Activated T-helper 1 cell treated with Interleukin-2 at 50 U/mL for 16 hours (primary cell): ENCODE data around the gene GRIA4.

ENCODE experiments used
- DNase-seq: peaks from one replicate; pipeline ENCODE4 v3.0.0-alpha.2; 2020; ENCODE audit warnings: low read depth

The GRIA4 gene

GRCh38 chr11:105918600-105918999, 308.7 kb downstream of the GRIA4 start:
- no peak for DNase-seq

DNA sequence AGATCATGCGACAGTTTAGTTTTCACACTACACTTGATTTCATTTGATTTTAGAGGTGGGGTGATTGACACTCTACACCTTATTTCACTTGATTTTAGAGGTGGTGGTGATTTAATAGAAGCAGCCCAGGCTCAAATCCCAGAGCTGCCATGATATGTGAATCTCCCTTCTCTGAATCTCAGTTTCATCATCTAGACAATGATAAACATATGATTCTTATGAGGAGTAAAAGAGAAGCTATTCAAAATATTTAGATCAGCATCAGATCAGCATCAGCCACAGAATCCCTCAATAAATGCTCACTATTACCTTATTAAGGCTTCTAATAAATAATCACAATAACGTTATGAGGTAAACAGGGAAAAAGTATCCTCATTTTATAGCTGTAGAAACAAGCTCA, 313.4 kb downstream of the GRIA4 start:
- no peak for DNase-seq

DNA sequence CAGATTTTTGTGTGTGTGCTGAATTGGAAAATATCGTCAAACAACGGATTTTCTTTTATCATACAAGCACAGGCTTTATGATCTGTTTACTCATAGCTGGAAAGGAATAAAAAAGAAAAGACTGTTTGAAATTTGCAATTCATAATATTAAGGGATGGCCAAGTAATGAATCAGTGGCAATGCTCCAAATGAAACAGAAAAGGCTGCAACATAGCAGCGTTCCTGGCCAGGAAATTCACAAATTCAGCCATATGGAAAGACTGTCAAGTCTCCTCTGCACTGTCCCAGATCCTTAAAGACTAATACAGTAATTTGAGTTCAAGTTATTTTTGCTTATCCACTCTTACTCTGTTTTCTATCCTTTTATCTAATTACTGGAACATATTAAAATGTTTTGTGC, 313.9 kb downstream of the GRIA4 start:
- no peak for DNase-seq

DNA sequence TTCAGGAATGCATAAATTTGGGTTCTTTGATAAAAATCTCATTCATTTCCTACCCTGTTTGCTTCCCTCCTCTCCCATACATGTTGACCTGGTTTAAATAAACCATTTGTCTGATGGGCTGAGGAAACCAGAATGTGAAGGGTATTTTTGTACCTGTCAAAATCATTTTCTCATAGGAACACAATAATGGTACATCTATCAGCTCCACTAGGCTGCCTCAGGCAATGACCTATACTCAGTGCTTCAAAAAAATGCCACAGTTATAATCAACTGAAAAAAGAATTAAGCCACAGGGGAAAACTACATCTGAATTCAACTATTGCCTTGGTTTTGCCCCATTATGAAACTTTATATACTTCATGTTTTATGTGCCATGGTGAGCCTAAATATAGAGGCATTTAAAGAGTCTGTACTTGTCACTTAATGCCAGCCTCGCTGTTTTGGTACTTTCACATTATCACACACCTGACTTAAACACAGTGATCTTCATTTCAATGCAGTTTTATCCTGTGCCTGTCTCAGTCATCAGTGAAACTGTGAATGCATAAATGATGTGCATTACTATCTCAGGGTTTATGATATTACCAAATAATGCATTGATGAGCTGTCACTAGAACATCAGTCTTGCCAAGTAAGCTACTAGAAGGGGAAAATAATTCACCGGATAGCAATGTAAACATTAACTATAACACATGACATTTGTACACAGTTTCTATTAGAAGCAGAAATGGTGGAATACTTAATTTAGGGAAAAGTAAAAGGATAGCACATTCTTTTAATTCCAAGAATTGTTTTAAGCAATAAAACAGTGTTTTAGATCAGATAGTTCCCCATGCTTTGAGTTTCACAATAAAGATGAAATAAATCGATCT, 319.4 kb downstream of the GRIA4 start:
- DNase-seq: no peak

DNA sequence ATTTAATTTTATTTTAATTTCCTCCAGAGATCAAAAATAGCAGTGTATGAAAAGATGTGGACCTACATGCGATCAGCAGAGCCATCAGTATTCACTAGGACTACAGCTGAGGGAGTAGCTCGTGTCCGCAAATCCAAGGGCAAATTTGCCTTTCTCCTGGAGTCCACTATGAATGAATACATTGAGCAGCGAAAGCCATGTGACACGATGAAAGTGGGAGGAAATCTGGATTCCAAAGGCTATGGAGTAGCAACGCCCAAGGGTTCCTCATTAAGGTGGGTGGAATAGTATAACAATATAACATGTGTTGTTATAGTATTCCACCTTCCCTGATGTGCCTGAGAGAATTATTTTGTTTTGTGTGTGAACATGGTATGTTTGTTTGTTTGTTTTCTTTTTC, 323.8 kb downstream of the GRIA4 start:
- no peak for DNase-seq

- no peak for DNase-seq
These were observed 325.9 kb downstream of the GRIA4 start for GRCh38 chr11:105935791-105936190.

DNA sequence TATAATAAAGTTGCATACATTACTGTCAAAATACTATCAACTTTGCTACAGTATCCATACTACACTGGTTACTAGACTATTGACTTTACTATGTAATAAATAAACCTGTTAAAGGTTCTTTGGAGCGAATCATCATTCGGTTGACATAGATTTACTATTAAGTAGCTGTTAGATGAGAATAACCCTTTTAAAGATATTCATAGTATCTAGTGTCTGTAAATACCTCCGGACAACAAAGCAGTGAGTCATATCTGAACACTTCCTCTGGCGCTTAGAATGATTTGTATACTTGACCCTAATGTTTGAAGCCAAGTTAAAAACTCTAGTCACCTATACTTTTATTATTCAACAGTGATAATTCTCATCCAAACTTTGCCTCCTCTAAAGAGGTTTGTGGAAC, 327.5 kb downstream of the GRIA4 start:
- DNase-seq: no peak

- no peak for DNase-seq
These were observed 327.9 kb downstream of the GRIA4 start for GRCh38 chr11:105937738-105938137.

DNA sequence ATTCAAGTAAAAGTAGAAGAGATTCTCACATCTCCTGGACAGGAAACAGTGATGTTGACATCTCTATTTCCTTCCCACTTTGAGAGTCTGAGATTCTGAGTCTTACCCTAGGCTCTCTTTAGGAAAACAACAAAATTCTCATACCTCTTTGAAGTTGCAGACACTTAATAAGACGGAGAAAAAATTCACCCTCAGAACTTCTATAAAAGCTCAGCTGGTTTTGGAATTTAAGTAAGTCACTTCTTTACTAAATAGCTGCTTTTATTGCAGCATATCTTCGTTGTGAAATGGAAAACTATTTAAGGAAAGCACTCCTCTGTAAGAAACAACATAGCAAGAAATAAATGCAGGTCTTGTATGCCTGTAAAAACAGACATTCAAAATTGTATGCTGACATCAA, 333.0 kb downstream of the GRIA4 start:
- DNase-seq: no peak

GRCh38 chr11:105948918-105949590, 339.2 kb downstream of the GRIA4 start:
- no peak for DNase-seq

GRCh38 chr11:105953886-105954285, 344.0 kb downstream of the GRIA4 start:
- DNase-seq: no peak

DNA sequence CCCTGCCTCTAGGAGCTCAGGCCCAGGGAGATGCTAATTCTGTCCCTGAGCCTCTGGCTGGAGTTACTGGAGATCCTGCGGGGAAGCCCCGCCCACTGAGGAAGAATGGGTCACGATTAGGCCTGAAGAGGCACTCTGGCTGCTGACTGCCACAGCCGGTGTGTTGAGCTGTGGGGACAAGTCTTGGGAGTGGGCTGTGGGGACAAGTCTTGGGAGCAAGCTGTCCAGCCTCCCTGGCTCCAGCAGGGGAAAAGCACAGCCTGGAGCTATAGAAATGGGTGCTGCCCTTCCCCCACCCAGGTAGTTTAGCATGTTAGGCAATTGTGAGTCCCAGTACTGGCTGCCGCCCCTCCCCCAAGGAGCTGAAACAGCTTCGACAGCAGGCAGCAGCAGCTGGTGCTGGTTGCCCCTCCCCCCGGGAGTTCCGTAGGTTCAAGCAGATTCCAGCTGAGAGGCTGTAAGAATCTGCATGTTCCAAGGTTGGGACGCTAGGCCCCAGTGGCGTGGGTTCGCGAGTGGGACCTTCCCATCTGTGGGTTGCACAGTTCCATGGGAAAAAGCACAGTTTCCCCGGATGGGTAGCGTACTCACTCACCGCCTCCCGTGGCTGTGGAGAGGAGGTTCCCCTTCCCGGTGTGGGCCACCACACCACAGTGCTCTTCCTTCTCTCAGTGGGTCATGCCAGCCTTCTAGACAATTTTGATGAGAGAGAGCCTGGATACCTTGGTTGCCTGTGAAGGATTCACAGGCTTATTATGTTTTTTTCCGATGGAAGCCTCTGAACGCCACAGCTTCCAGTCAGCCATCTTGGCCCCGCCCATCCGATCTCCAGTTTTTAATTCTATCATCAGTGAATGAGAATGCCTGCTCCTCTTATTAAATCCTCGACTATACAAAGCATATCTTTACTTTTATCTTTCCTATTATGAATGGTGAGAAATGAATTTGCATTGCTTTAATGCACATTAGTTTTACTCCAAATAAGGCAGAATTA, 350.7 kb downstream of the GRIA4 start:
- DNase-seq: no peak

- no peak for DNase-seq
These were observed 358.3 kb downstream of the GRIA4 start for GRCh38 chr11:105968021-105968697.

DNA sequence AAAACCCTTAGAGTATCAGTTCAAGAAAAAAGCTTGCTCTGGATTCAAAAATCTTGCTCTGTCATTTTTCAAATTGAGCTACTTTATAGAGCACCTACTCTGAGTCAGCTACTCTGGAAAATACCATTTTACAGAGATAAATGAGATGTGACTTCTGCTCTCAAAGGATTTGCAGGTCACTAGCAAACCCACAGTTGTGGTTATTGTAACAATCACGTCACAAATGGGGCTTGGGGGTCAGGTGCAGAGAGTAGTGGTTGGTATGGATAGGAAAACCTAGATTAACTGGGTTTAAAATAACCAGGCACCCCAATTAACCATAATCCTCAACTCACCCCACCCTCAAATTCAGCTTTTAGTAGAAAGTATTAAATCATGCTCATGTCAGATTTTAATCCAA, 359.9 kb downstream of the GRIA4 start:
- DNase-seq: no peak

DNA sequence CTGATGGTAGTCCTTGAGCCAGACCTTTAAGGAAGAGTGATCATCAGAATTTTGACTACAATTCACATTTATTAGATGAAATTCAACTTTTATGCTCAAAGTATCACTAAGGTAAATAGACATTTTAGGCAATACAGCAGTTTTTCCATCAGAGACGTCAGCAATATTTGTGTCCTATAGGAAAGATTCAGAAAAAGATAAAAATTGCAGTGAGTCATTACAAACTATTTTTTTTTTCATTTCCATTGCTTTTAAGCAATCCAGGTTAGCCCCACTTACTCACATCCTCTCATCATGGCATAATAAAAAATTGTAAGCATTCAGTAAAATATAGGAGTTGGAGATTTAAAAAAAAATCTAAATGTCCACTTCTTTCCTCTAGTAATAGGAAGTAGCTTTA, 365.3 kb downstream of the GRIA4 start:
- no peak for DNase-seq

- DNase-seq: no peak
These were observed 370.3 kb downstream of the GRIA4 start for GRCh38 chr11:105979997-105980703.

DNA sequence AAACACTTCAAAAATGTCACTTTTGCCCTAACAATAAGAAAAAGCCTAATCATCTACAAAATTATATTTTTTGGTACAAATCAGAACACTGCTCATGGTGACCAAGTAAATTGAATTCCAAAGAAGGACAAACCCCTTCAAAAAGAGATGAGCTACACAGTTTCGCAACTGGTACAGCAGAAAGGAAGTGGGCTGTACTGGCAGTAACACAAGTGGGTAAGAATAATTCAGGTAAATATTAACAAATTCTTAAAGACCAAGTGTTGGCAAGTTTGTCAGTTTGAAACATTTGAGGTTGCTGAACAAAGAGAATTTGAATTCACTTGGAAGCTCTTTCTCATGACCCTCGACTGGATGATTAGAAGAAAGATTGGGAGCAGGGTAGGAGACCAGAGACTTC, 376.7 kb downstream of the GRIA4 start:
- no peak for DNase-seq

- DNase-seq: no peak
These were observed 378.3 kb downstream of the GRIA4 start for GRCh38 chr11:105988197-105988596.

DNA sequence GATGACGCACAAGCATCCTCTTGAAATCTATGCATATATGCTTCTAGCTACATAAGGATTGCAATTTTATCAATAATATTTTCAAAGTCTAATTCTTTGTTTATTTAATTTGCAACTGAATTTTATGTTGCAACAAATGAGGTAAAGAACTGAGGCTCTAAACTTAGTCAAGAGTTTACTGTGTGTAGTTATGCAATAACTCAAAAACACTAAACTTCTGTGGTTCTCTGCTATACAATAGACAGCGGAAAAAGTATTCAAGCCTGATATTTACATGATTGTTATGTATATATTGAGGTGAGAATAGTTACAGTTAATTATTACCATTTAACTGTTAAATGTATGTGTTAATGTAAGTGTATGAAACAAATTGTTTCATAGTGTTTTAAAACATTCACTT, 379.3 kb downstream of the GRIA4 start:
- no peak for DNase-seq

GRCh38 chr11:105991888-105992287, 382.0 kb downstream of the GRIA4 start:
- no peak for DNase-seq
